DOHH2 (cell line): ENCODE data around the gene PDZK1.

Source experiments
- H3F3A ChIP-seq: fragments of 200-600 bp; sonication (generic), shearing (Covaris generic); 2 replicates; pipeline ENCODE4 v1.6.0; 2016; ENCODE audit warnings: antibody characterized with exemption, mild to moderate bottlenecking; ENCODE audit not compliant: control insufficient read depth, insufficient read depth
- H3K27ac ChIP-seq: fragments of 200-600 bp; sonication (generic); 2 replicates; pipeline ENCODE4 v1.5.1; 2014; ENCODE audit warnings: low read depth, mild to moderate bottlenecking, low read length, moderate library complexity
- H3K27me3 ChIP-seq: fragments of 200-600 bp; sonication (generic); 2 replicates; pipeline ENCODE4 v1.6.1; 2014; ENCODE audit warnings: mild to moderate bottlenecking, low read length, mixed read lengths; ENCODE audit not compliant: control insufficient read depth
- H3K36me3 ChIP-seq: fragments of 200-600 bp; sonication (generic); 2 replicates; pipeline ENCODE4 v1.6.1; 2014; ENCODE audit warnings: mild to moderate bottlenecking, low read length, moderate library complexity, mixed read lengths; ENCODE audit not compliant: control insufficient read depth
- H3K4me1 ChIP-seq: fragments of 200-600 bp; sonication (generic); 2 replicates; pipeline ENCODE4 v1.6.1; 2014; ENCODE audit warnings: mild to moderate bottlenecking, low read length, mixed read lengths; ENCODE audit not compliant: control insufficient read depth
- H3K4me2 ChIP-seq: fragments of 200-600 bp; sonication (generic); 2 replicates; pipeline ENCODE4 v1.6.0; 2014; ENCODE audit warnings: mild to moderate bottlenecking, low read length, moderate library complexity
- H3K4me3 ChIP-seq: fragments of 200-600 bp; sonication (generic); 2 replicates; pipeline ENCODE4 v1.5.1; 2014; ENCODE audit warnings: mild to moderate bottlenecking, low read length, mixed read lengths
- H3K79me2 ChIP-seq: fragments of 200-600 bp; sonication (generic); 2 replicates; pipeline ENCODE4 v1.6.1; 2014; ENCODE audit warnings: mild to moderate bottlenecking, low read length, mixed read lengths; ENCODE audit not compliant: control insufficient read depth
- H3K9me2 ChIP-seq: fragments of 200-600 bp; sonication (generic); replicated peaks from 2 replicates; pipeline ENCODE4 v1.6.1; 2014; ENCODE audit warnings: mild to moderate bottlenecking, low read length, mixed read lengths; ENCODE audit not compliant: control insufficient read depth
- H3K9me3 ChIP-seq: fragments of 200-600 bp; sonication (generic); 2 replicates; pipeline ENCODE4 v1.6.1; 2014; ENCODE audit warnings: antibody characterized with exemption, low read length, mixed read lengths; ENCODE audit not compliant: control insufficient read depth, insufficient read depth
- H4K20me1 ChIP-seq: fragments of 200-600 bp; sonication (generic); 2 replicates; pipeline ENCODE4 v1.6.0; 2014; ENCODE audit warnings: low read depth, mild to moderate bottlenecking, antibody characterized with exemption, low read length, moderate library complexity; ENCODE audit not compliant: control insufficient read depth, insufficient read depth
- EZH2phosphoT487 ChIP-seq: fragments of 200-600 bp; sonication (generic); IDR thresholded peaks from 2 replicates; pipeline ENCODE4 v1.6.1; 2017; ENCODE audit warnings: borderline replicate concordance, mild to moderate bottlenecking, antibody characterized with exemption, low read length, moderate library complexity, mixed read lengths
- TF ChIP-seq, protein P1 (sequence below): fragments of 200-600 bp; sonication (generic); IDR thresholded peaks from one replicate; pipeline ENCODE4 v1.5.1; 2014; ENCODE audit warnings: antibody characterized with exemption, mild to moderate bottlenecking, low read depth, low read length; ENCODE audit not compliant: poor library complexity, severe bottlenecking

Gene PDZK1

DNA sequence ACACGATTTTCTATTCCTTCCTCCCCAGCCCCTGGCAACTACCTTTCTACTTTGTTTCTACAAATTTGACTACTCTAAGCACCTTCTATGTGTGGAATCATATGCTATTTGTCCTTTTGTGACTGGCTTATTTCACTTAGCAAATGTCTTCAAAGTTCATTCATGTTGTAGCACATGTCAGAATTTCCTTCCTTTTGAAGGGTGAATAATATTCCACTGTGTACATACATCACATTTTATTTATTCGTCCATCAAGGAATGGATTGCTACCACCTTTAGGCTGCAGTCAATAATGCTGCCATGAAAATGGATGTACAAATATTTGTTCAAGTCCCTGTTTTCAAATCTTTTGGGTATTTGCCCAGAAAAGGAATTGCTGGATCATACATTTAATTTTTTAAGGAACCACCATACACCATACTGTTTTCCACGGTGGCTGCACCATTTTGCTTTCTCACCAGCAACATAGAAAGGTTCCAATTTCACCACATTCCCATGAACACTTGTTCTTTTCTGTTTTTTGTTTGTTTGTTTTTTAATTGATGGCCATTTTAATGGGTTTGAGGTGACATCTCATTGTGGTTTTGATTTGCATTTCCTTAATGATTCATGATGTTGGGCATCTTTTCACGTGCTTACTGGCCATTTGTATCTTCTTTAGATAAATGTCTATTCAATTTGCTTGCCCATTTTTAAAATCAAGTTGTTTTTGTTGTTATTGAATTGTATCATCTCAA is 3.3 kb upstream of the PDZK1 start:
- TF ChIP-seq EZH2phosphoT487 = no peak
- no peak overlapping the region for H3K4me3 ChIP-seq
- no peak overlapping the region for H3K27ac ChIP-seq
- H3K4me2 ChIP-seq = no peak overlapping the region
- no peaks in the 10 kb centered on the region for H3K36me3 ChIP-seq
- H4K20me1 ChIP-seq = no peaks in the 10 kb centered on the region
- no peaks in the 10 kb centered on the region for H3K79me2 ChIP-seq
- no peaks in the 10 kb centered on the region for H3K9me2 ChIP-seq
- H3K9me3 ChIP-seq = no peaks in the 10 kb centered on the region
- H3K27me3 ChIP-seq = peaks cover 4% of the 10 kb centered on the region; the same call in 1 of the 2 replicates
- no peaks in the 10 kb centered on the region for H3F3A ChIP-seq
- H3K4me1 ChIP-seq = no peaks in the 10 kb centered on the region

DNA sequence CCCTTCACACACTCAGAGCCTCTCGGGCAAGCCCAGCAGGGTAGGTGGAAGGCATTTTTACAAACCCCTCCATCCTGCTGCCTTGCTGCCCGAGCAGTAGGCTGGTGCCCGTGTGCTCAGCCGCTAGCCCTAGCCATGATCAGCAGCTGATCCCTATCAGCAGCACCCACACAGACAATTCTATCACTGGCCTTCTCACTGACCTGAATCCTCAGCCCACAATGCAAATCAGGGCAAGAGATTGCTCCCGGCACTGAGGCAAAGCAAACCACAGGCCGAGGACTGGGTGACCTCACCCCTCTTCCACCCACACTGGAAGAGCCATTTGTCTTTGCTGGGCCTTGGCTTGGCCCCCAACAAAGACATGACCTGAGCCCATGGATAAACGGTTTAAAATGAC is 895 bp upstream of the PDZK1 start:
- H3F3A ChIP-seq = no peaks in the 10 kb centered on the region
- H4K20me1 ChIP-seq = no peaks in the 10 kb centered on the region
- no peaks in the 10 kb centered on the region for H3K9me3 ChIP-seq
- H3K9me2 ChIP-seq = no peaks in the 10 kb centered on the region
- no peak overlapping the region for H3K27ac ChIP-seq
- H3K4me3 ChIP-seq = no peak overlapping the region
- no peaks in the 10 kb centered on the region for H3K79me2 ChIP-seq
- H3K27me3 ChIP-seq = peaks cover 4% of the 10 kb centered on the region; the same call in 1 of the 2 replicates
- H3K4me1 ChIP-seq = no peaks in the 10 kb centered on the region
- H3K4me2 ChIP-seq = no peak overlapping the region
- no peaks in the 10 kb centered on the region for H3K36me3 ChIP-seq
- TF ChIP-seq, protein P1, sequence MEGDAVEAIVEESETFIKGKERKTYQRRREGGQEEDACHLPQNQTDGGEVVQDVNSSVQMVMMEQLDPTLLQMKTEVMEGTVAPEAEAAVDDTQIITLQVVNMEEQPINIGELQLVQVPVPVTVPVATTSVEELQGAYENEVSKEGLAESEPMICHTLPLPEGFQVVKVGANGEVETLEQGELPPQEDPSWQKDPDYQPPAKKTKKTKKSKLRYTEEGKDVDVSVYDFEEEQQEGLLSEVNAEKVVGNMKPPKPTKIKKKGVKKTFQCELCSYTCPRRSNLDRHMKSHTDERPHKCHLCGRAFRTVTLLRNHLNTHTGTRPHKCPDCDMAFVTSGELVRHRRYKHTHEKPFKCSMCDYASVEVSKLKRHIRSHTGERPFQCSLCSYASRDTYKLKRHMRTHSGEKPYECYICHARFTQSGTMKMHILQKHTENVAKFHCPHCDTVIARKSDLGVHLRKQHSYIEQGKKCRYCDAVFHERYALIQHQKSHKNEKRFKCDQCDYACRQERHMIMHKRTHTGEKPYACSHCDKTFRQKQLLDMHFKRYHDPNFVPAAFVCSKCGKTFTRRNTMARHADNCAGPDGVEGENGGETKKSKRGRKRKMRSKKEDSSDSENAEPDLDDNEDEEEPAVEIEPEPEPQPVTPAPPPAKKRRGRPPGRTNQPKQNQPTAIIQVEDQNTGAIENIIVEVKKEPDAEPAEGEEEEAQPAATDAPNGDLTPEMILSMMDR = no peak
- no peak for TF ChIP-seq EZH2phosphoT487

DNA sequence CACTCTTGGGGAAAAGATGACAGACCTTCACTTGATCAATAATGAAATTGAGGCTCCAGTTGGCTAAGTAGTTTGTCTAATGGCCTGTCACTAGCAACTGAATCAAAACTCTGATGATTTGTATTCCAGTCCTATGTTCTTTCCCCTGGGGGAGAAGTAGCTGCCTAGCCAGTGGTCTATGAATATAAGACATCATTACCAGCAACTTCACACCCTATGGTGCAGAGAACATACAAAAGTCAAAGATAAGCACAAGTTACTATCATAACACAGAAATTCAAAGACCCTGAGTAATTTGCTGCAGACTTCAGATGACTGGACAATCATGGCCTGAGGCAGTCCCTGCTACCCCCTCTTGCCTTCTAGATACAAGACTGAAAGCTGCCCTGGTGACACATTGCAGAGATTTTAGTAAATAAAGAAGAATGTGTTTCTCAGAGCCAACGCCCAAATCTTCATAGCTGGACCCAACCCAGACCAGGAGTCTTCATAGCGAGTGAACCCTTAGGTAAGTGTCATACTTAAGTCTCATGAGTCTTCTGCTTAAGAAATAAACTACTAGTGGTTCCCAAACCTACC is 993 bp downstream of the PDZK1 start:
- TF ChIP-seq, protein P1 = no peak
- TF ChIP-seq EZH2phosphoT487 = no peak
- H3K36me3 ChIP-seq = no peaks in the 10 kb centered on the region
- no peaks in the 10 kb centered on the region for H3K4me1 ChIP-seq
- no peaks in the 10 kb centered on the region for H3K9me2 ChIP-seq
- no peak overlapping the region for H3K4me2 ChIP-seq
- no peaks in the 10 kb centered on the region for H3K9me3 ChIP-seq
- H3K4me3 ChIP-seq = no peak overlapping the region
- H3F3A ChIP-seq = no peaks in the 10 kb centered on the region
- no peaks in the 10 kb centered on the region for H4K20me1 ChIP-seq
- H3K27me3 ChIP-seq = peaks cover 4% of the 10 kb centered on the region; the same call in 1 of the 2 replicates
- H3K79me2 ChIP-seq = no peaks in the 10 kb centered on the region
- no peak overlapping the region for H3K27ac ChIP-seq

DNA sequence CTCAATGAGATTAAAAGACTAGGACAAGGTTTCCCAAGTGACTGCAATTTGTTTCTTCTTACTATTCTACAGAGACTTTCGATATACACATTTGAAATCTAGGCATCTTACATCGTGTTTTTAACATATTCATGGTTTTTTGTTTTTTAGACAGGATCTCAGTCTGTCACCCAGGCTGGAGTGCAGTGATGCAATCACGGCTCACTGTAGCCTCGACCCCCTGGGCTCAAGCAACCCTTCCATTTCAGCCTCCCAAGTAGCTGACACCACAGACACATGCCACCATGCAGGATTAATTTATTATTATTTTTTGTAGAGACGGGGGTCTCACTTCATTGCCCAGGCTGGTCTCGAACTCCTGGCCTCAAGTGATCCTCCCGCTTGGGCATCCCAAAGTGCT is 1.5 kb downstream of the PDZK1 start:
- Histone ChIP-seq H3F3A (no peaks in the 10 kb centered on the region), H3K4me2 (no peak overlapping the region), H3K9me2 (no peaks in the 10 kb centered on the region), H4K20me1 (no peaks in the 10 kb centered on the region), H3K27me3 (peaks cover 4% of the 10 kb centered on the region; the same call in 1 of the 2 replicates), H3K4me3 (no peak overlapping the region), H3K27ac (no peak overlapping the region), H3K36me3 (no peaks in the 10 kb centered on the region), H3K79me2 (no peaks in the 10 kb centered on the region), H3K4me1 (no peaks in the 10 kb centered on the region), H3K9me3 (no peaks in the 10 kb centered on the region)
- TF ChIP-seq EZH2phosphoT487 = no peak
- TF ChIP-seq, protein P1 = no peak
